ENCODE measurements around the gene ZNF724.

ZNF724 gene

DNA sequence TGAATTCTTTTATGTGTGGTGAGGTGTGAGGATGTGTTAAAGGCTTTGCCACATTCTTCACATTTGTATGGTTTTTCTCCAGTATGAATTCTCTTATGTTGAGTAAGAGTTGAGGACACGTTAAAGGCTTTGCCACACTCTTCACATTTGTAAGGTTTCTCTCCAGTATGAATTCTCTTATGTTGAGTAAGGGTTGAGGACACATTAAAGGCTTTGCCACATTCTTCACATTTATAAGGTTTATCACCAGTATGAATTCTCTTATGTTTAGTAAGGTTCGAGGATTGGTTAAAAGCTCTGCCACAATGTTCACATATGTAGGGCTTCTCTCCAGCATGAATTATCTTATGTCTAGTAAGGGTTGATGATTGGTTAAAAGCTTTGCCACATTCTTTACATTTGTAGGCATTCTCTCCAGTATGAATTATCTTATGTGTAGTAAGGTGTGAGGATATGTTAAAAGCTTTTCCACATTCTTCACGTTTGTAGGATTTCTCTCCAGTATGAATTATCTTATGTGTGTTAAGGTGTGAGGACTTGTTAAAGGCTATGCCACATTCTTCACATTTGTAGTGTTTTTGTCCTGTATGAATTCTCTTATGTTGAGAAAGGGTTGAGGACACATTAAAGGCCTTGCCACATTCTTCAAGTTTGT, 27.1 kb downstream of the ZNF724 start:
- DNase-seq: no peak

GRCh38 chr19:23203841-23204344, 46.3 kb downstream of the ZNF724 start:
- DNase-seq: no peak

DNA sequence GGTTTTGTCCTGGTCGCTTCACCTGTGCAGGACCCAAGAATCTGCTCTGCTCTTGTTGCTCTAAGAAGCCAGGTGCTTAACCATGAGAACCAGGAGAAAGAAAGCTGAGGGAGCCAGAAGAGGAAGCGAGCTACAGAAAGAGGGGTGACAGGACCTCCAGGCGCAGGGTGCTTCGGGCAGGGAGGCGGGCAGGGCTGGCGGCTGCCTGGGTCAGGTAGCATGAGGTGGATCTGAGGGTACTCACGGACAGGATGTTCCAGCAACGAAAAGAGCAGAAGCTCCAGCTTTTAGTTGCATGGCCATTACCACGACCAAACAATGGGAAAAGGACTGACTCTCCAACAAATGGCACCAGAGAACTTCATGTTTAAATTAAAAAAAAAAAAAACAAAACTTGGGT, 59.9 kb downstream of the ZNF724 start:
- no peak for DNase-seq

DNA sequence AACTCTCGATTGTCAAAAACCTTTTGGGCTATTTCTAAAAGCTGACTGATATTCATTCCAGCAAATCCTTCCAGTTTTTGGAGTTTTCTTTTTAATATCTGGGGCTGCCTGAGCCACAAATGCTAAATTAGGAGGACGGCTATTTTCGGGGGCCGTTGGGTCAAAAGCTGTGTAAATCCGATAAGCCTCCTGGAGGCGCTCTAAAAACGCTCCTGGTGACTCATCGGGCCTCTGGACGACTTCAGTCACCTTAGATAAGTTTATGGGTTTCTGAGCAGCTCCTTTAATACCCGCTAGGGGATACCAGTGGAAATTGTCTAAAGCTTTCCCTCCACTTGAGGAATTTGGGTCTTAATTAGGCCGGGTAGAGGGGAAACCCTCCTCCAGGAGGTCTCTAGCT, 66.9 kb downstream of the ZNF724 start:
- DNase-seq: no peak
